ENCODE data around the gene FGF8. TPM values are rescaled to one million over a fixed set of nuclear protein-coding genes. Genes with fewer than 3 reads are reported as not detected.

FGF8 gene
- total and polyA plus RNA-seq, 2 of the 8 experiments (the other 6 are each of a cell fraction or from before 2014, with no cell fraction given) = 1.1 to 3.9 TPM

GRCh38 chr10:101770331-101771215, 5.3 kb downstream of the FGF8 start (continued):
- TF ChIP-seq KDM4A (IDR thresholded peaks at IDR 0.05; ENCODE audit: low read depth, low read length, severe bottlenecking) (no peak), SIN3A (conservative IDR thresholded peaks at IDR 0.05 in 1 of 2, IDR thresholded peaks at IDR 0.05 in 1 of 2; ENCODE audit: low read depth in 1 of 2, low read length in 2 of 2) (no peak), CHD2 (IDR thresholded peaks at IDR 0.05; ENCODE audit: low read length) (no peak), SIRT6 (IDR thresholded peaks at IDR 0.05; ENCODE audit: low read length) (no peak)

Measured in H1 (cell line).